AG09309 (cell line): ENCODE measurements around the gene ADGRL2.

Source experiments
- DNase-seq: peaks from one replicate; pipeline ENCODE4 v3.0.0-alpha.2; 2010; ENCODE audit warnings: low read depth
- H3K4me3 ChIP-seq: 2 replicates; pipeline ENCODE4 v1.5.1; 2011; ENCODE audit warnings: mild to moderate bottlenecking, low read depth, low read length, moderate library complexity; ENCODE audit not compliant: control insufficient read depth
- CTCF ChIP-seq: IDR thresholded peaks from 2 replicates; pipeline ENCODE4 v1.5.1; 2011; ENCODE audit warnings: mild to moderate bottlenecking, low read depth, low read length, inconsistent platforms; ENCODE audit not compliant: insufficient read depth, control insufficient read depth; ENCODE audit errors: missing control alignments

The ADGRL2 gene

GRCh38 chr1:81967951-81968350 is 167.2 kb downstream of the ADGRL2 start:
- no peak for TF ChIP-seq CTCF
- no peak for DNase-seq
- no peak overlapping the region for H3K4me3 ChIP-seq

DNA sequence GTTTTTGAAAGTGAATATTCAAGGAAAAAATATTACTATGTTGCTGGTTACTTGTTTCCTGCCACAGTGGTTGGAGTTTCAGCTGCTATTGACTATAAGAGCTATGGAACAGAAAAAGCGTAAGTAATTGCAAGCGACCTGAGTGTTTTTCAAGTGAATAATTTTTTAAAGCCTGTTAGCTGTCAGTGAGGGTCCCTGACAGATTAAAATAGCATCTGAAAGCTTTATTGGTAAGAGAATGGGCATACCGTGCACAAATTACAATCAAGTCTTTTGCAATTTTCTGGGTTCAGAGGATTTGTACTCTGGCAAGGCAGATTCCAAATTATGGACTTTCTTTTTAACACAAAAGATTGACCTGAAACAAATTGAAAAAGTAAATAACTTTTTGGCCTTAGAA is 169.7 kb downstream of the ADGRL2 start:
- DNase-seq: no peak
- TF ChIP-seq CTCF: no peak
- no peak overlapping the region for H3K4me3 ChIP-seq

DNA sequence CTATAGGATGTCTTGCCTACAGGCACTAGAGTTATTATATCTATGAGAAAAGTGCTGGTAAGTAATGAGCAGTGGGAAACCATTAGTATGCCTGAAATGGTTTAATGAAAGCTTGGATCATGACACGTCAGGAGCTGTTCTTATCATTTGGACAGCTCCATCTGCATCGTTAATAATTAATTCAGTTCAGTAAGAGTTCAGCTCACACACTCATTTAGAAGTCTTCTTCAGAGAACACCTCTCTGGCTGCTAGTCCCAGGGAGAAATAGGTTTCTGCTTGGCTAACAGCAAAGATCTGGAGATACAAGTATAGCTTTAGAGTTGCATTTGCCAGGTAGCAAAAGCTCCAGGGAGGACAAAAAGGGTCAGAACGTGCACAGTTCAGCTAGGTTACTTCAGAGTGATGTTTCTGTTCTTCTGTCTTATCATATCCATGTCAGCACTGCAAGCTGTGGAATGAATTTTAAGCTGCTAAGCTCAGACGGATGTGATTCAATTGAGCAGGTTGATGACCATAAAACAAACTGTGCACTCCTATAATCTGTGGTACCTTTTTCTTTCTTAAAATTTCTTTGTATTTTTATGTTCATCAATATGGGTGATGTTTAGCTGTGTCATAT is 173.6 kb downstream of the ADGRL2 start:
- H3K4me3 ChIP-seq: no peak overlapping the region
- no peak for TF ChIP-seq CTCF
- DNase-seq: no peak

DNA sequence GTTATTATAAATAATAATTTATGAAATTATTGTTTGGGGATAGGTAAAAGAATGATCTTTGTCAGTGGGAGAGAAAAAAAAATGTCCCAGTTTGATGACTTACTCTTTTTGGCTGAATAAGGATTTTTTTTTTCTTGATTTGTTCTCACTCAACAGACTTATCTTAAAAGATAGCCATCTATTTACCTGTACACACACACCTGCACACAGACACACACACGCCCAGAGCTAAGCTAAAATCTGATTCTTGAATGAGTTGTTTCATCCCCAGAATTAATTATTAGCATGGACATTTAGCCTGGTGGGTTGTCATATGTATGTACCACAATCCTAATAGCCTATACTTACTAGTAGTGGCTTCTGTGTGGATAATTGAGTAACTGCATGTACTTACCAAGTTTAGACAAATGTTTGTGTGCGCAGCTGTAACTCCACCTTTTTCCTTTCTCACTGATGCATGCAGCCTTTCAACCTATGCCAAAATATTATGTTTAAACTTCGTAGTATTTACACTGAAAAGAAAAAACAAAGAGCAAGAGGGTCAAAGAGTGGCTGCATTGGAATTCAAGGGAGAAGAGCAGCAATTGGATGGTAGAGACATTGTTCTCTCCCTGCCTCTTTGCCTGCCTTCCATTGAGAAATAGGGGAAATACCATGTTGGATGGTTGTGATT is 174.3 kb downstream of the ADGRL2 start:
- no peak for TF ChIP-seq CTCF
- no peak for DNase-seq
- no peak overlapping the region for H3K4me3 ChIP-seq

GRCh38 chr1:81976539-81976938 is 175.8 kb downstream of the ADGRL2 start:
- H3K4me3 ChIP-seq: no peak overlapping the region
- no peak for TF ChIP-seq CTCF
- no peak for DNase-seq

GRCh38 chr1:81978945-81979344 is 178.2 kb downstream of the ADGRL2 start:
- no peak overlapping the region for H3K4me3 ChIP-seq
- no peak for DNase-seq
- no peak for TF ChIP-seq CTCF

GRCh38 chr1:81982523-81982922 is 181.8 kb downstream of the ADGRL2 start:
- no peak for TF ChIP-seq CTCF
- DNase-seq: no peak
- no peak overlapping the region for H3K4me3 ChIP-seq
